ENCODE data around the gene PDE1A. TPM values are rescaled to one million over a fixed set of nuclear protein-coding genes. Genes with fewer than 3 reads are reported as not detected.

The PDE1A gene
- total RNA-seq, 1 experiment from 2014 or later, result not detected

DNA sequence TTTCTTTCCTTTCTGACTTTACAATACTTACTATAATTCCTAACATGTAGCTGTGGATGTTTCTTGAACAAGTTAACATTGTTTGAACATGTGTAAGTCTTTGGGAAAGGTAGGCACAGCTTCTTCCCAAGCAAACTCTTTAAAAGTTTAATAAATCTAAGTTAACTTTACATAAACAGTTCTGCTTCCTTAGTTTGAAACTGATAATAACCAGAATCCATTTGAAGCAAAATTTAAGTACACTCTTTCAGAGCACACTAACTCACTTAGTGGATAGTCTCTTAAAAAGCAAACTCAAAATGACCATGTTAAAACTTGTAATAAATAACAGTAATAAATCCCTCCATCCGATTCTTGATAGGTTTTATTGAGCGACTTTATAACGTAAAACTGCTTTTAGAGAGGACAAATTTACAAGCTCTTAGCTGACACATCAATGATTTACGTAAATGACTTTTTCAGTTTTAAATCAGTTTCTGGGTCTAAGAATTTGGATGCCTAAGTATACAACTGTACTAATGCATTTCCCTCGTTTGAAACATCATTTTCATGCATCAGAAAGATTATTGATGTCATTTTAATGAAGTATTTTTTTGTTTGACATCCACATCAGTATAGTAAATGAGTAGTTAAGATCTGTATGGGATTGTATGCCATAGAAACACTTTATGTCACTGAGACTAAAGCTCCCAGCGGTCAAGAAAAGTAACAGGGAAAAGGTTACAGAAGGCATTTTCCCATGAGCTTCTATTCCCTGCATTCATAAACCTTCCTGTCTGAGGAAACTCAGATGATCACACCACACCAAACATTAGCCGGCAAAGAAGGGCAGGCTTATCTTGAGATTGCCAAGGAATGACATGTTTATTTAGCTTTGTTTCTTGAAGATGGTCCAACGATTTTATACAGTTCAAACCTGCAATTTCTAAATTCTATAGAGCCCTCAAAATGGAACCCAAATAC, 67.5 kb downstream of the PDE1A start:
- Mint-ChIP-seq H3K4me3 (ENCODE audit: unreplicated experiment) (no peak overlapping the region), H3K9me3 (ENCODE audit: unreplicated experiment) (no peaks in the 10 kb centered on the region), H3K27ac (ENCODE audit: unreplicated experiment) (no peak overlapping the region), H3K27me3 (ENCODE audit: insufficient read depth, unreplicated experiment) (peaks cover 3% of the 10 kb centered on the region), H3K36me3 (ENCODE audit: insufficient read depth, unreplicated experiment) (no peaks in the 10 kb centered on the region), H3K4me1 (ENCODE audit: low read depth, unreplicated experiment) (no peaks in the 10 kb centered on the region)
- ChIA-PET POLR2A (no interaction called here), CTCF (no interaction called here)
- intact Hi-C loops (cut with micrococcal nuclease; ENCODE audit: unreplicated experiment), result no loop called here
- DNase-seq, result no peak
- no TSS peak for BruUV-seq (replicated peaks)
- H3K4me1 ChIP-seq, result no peaks in the 10 kb centered on the region
- no peaks in the 10 kb centered on the region for H3K36me3 ChIP-seq (ENCODE audit: control insufficient read depth, insufficient read depth, low read length)
- TF ChIP-seq, protein P1, sequence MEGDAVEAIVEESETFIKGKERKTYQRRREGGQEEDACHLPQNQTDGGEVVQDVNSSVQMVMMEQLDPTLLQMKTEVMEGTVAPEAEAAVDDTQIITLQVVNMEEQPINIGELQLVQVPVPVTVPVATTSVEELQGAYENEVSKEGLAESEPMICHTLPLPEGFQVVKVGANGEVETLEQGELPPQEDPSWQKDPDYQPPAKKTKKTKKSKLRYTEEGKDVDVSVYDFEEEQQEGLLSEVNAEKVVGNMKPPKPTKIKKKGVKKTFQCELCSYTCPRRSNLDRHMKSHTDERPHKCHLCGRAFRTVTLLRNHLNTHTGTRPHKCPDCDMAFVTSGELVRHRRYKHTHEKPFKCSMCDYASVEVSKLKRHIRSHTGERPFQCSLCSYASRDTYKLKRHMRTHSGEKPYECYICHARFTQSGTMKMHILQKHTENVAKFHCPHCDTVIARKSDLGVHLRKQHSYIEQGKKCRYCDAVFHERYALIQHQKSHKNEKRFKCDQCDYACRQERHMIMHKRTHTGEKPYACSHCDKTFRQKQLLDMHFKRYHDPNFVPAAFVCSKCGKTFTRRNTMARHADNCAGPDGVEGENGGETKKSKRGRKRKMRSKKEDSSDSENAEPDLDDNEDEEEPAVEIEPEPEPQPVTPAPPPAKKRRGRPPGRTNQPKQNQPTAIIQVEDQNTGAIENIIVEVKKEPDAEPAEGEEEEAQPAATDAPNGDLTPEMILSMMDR (IDR thresholded peaks at IDR 0.05; ENCODE audit: insufficient read depth in 1 of 2, low read depth in 1 of 2, low read length in 1 of 2, severe bottlenecking in 1 of 2, unreplicated experiment in 1 of 2), result no peak
- peaks cover 1% of the 10 kb centered on the region; the same call in 1 of the 2 replicates for H3K27me3 ChIP-seq (replicated peaks; ENCODE audit: control insufficient read depth, insufficient read depth, low read length)
- H3K4me3 ChIP-seq (ENCODE audit: low read depth, low read length), result no peak overlapping the region
- no peaks in the 10 kb centered on the region for H3K9me3 ChIP-seq

DNA sequence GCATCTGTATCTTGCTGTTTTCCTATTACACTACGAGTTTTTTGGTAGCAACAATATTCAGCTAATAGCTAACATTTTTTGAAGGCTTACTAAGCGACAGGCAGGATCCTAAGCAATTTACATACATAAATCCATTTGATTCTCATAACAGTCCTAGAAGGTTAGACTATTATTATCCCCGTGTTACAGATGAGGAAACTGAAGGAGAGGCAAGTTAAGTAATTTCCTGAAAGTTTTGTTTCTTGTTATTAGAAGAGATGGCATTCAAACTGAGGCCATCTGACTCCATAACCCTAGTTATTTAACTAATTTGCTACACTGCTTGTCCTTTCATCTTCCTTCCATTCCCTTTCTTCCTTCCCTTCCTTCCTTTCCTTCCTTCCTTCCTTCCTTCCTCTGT, 68.2 kb downstream of the PDE1A start:
- no TSS peak for BruUV-seq (replicated peaks)
- TF ChIP-seq, protein P1 (IDR thresholded peaks at IDR 0.05; ENCODE audit: insufficient read depth in 1 of 2, low read depth in 1 of 2, low read length in 1 of 2, severe bottlenecking in 1 of 2, unreplicated experiment in 1 of 2), result no peak

DNA sequence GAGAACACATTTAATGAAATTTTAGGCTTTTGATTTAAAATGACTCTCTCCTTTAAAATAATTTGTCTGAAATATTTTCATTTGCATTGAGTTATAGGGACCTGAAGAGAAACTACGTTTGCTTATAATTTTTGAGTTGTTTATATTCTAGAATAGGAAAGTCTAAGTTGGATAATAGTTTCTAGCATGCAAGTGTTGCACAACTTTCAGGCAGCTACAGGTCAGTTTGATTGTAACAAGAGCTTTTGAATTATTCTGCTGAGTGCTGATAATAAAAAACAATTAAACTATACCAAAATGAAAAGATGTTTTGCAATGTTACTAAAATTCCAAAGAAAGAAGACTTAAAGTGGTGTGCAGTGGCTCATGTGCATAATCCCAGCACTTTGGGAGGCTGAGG, 71.0 kb downstream of the PDE1A start:
- Histone ChIP-seq H3K36me3 (ENCODE audit: control insufficient read depth, insufficient read depth, low read length) (no peaks in the 10 kb centered on the region), H3K9me3 (no peaks in the 10 kb centered on the region), H3K4me3 (ENCODE audit: low read depth, low read length) (no peak overlapping the region), H3K4me1 (no peaks in the 10 kb centered on the region), H3K27me3 (replicated peaks; ENCODE audit: control insufficient read depth, insufficient read depth, low read length) (peaks cover 1% of the 10 kb centered on the region; the same call in 1 of the 2 replicates)
- TF ChIP-seq, protein P1 (IDR thresholded peaks at IDR 0.05; ENCODE audit: insufficient read depth in 1 of 2, low read depth in 1 of 2, low read length in 1 of 2, severe bottlenecking in 1 of 2, unreplicated experiment in 1 of 2), result no peak
- Mint-ChIP-seq H3K27ac (ENCODE audit: unreplicated experiment) (no peak overlapping the region), H3K27me3 (ENCODE audit: insufficient read depth, unreplicated experiment) (peaks cover 3% of the 10 kb centered on the region), H3K36me3 (ENCODE audit: insufficient read depth, unreplicated experiment) (no peaks in the 10 kb centered on the region), H3K4me3 (ENCODE audit: unreplicated experiment) (no peak overlapping the region), H3K4me1 (ENCODE audit: low read depth, unreplicated experiment) (no peaks in the 10 kb centered on the region), H3K9me3 (ENCODE audit: unreplicated experiment) (no peaks in the 10 kb centered on the region)
- DNase-seq, result no peak
- CTCF ChIA-PET, result no interaction called here
- POLR2A ChIA-PET, result no interaction called here
- intact Hi-C loops (cut with micrococcal nuclease; ENCODE audit: unreplicated experiment), result no loop called here
- BruUV-seq (replicated peaks), result no TSS peak

More for the DNA sequence above, 68.2 kb downstream of the PDE1A start:
- Histone ChIP-seq H3K4me1 (no peaks in the 10 kb centered on the region), H3K36me3 (ENCODE audit: control insufficient read depth, insufficient read depth, low read length) (no peaks in the 10 kb centered on the region), H3K9me3 (no peaks in the 10 kb centered on the region), H3K27me3 (replicated peaks; ENCODE audit: control insufficient read depth, insufficient read depth, low read length) (peaks cover 1% of the 10 kb centered on the region; the same call in 1 of the 2 replicates), H3K4me3 (ENCODE audit: low read depth, low read length) (no peak overlapping the region)
- Mint-ChIP-seq H3K36me3 (ENCODE audit: insufficient read depth, unreplicated experiment) (no peaks in the 10 kb centered on the region), H3K27ac (ENCODE audit: unreplicated experiment) (no peak overlapping the region), H3K27me3 (ENCODE audit: insufficient read depth, unreplicated experiment) (peaks cover 3% of the 10 kb centered on the region), H3K4me3 (ENCODE audit: unreplicated experiment) (no peak overlapping the region), H3K9me3 (ENCODE audit: unreplicated experiment) (no peaks in the 10 kb centered on the region), H3K4me1 (ENCODE audit: low read depth, unreplicated experiment) (no peaks in the 10 kb centered on the region)
- no peak for DNase-seq
- ChIA-PET POLR2A (no interaction called here), CTCF (no interaction called here)
- intact Hi-C loops (cut with micrococcal nuclease; ENCODE audit: unreplicated experiment), result no loop called here
